GM21786 (cell line): ENCODE data around the gene ZBTB49.
"Not testable (repeated sequence)": the region's sequence is repeated elsewhere in the genome, so short reads cannot be mapped to it uniquely, and the experiment has no call there.

Source experiments
- ATAC-seq: cut with Tn5 transposase; IDR thresholded peaks from one replicate; pipeline ENCODE4 v1.9.1; 2021; ENCODE audit not compliant: unreplicated experiment

Gene ZBTB49

DNA sequence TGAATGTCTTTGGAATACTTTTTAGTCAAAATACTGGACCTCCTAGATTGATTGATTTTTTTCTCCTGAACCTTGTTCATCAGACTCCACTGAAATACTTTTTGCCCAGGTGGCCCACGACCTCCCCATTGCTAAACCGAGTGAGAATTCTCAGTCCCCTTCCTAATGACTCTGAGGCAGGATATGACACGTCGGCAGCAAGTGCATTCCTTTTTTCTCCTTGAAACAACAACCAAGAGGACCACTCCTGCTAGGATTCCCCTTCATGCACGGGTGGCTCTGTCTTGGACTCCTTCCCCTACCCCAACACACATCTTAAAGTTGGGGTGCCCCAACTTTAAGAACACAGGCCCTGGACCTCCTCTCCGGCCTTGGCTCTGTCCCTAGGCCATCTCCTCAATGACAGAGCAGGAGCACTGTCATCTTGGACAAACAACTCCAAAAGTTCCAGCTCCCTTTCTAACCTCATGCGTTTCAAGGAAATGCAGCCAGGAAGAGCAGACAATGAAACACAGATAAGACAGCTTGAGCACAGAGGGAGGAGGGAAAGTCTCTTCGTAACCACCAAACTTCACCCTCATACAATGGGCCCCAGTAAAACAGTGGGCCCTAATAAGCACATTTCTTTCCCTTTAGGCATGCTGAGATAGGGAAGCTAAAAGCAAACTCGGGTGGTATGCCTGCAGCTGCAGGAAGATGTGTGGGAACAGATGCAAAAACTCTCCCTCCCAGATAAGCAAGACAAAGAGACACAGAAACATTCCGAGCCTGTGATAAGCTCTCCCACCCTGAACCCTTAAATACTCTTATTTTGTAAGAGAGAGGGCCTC lies 33.9 kb downstream of the ZBTB49 start:
- ATAC-seq = no peak

GRCh38 chr4:4325321-4325720 lies 35.3 kb downstream of the ZBTB49 start:
- ATAC-seq = no peak

- ATAC-seq = no peak
These were observed 36.1 kb downstream of the ZBTB49 start for GRCh38 chr4:4326166-4326565.

GRCh38 chr4:4327652-4328121 lies 37.6 kb downstream of the ZBTB49 start:
- no peak for ATAC-seq

DNA sequence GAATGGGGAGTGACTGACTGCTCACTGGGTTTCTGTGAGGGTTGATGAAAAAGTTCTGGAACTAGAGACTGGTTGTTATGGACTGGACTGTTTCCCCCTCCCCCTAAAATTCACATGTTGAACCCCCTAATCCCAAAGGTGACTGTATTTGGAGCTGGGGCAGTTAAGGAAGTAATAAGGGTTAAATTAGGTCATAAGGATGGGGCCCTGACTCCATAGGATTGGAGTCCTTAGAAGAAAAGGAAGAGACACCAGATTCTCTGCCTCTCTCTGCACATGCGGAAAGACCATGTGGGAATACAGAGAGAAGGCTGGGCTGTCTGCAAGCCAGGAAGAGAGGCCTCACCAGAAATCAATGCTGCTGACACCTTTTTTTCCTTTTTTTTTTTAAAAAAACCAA lies 38.2 kb downstream of the ZBTB49 start:
- no peak for ATAC-seq

DNA sequence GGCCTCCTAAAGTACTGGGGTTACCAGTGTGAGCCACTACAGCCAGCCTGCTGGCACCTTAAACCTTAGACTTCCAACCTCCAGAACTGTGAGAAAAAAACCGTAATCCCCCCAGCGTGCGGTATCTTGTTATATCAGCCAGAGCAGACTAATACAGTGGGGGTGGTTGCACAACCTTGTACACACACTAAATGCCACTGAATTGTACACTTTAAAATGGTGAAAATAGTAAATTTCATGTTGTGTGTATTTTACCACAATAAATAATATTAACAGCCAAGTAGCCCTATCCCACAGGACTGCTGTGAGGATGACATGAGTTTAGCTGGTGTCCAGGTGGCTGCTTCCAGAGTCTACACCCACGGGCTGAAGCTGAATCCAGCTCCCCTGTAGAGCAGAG lies 38.8 kb downstream of the ZBTB49 start:
- no peak for ATAC-seq

DNA sequence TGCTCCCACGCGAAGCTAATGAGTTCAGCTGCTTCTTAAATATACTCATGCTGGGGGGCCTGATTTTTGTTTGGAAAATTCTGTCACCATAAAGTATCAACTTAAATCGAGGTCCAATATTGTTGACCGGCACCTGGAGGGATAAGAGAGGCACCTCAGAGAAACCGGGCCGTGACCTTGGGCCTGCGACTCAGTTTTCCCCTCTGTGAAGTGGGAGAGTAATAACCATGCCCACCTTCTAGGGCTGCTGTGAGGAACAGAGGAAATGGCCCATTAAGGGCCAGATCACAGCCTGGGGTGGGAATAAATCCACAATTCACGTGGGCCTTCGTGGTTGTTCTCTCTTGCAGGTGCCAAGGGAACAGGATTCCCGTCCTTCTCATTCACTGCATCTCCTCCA lies 39.4 kb downstream of the ZBTB49 start:
- ATAC-seq = no peak

DNA sequence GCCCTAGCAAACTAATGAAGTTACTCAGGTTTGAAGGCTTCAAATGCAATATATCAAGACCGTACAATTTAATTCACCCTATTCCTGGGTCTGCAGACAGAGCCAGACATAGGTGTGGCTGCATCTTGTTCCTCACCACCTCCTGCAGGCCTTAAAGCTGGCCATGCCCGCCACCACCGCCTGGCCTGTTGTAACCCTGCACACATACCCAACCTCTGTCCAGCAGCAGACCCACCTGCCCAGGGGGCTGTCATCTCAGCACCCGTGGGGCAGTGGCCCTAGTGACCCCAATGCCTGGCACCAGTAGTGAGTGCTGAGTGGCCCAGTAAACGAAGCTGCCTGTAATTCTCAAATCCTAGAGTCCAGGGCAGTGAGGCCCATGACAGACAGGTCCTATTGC lies 40.7 kb downstream of the ZBTB49 start:
- no peak for ATAC-seq

GRCh38 chr4:4332529-4332928 lies 42.5 kb downstream of the ZBTB49 start:
- ATAC-seq = no peak

DNA sequence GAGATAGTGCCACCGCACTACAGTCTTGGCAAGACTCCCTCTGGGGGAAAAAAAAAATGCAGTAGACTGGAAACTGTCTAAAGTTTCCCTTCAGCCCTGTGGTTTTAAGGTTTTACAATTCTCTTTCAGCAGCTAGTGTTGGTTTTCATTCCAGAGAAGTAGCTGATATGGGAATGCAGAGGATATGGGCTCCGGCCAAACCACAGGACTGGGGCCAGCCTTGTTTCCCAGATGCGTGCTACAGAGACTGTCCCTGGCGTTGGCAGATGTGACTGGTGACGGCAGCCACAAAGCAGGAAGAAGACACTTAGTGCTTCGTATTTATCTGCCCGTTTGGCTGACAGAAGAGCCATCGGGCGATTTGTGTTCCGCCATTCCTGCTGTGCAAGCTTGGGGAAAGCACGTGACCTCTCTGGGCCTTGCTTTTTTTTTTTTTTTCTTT lies 43.2 kb downstream of the ZBTB49 start:
- no peak for ATAC-seq

GRCh38 chr4:4334798-4335520 lies 44.9 kb downstream of the ZBTB49 start:
- peak; percentile 74 for ATAC-seq

DNA sequence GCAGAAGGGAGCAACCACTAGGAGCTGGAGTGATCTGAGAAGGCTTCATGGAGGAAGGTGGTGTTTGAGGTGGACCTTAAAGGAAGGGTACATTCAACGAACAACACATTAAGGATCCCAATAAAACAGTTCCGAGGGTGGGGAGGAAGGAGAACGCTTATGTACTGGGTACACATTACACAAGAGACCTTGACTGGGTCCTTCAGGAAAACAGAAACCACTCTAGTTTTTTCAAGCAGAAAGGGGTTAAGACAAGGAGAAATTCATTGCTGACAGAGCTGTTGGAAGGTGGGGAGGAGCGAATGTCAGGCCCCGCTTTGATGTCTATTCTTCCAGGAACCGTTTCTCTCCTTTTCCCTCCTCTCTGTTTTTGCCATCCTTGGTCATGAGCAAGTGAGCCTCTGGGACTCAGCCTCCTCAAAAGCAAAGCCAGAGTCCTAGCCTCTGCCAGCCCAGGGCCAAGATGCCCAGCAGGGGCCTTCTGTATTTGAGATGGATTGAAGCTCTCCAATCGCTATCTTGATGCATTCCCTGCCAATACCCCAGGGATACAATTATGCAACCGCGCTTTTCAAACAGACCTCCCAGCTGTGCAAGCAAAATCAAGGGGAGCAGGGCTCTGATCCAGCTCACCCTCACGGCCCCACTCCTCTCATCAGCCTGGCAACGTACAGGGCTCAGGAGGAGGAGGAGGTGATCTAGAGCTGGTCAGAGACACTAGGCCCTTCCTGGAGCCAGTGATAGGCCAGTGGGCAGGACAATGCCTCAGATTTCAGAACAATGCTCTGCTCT lies 48.4 kb downstream of the ZBTB49 start:
- no peak for ATAC-seq

GRCh38 chr4:4339504-4340085 lies 49.5 kb downstream of the ZBTB49 start:
- ATAC-seq = no peak

- no peak for ATAC-seq
These were observed 52.0 kb downstream of the ZBTB49 start for GRCh38 chr4:4341861-4342650.

DNA sequence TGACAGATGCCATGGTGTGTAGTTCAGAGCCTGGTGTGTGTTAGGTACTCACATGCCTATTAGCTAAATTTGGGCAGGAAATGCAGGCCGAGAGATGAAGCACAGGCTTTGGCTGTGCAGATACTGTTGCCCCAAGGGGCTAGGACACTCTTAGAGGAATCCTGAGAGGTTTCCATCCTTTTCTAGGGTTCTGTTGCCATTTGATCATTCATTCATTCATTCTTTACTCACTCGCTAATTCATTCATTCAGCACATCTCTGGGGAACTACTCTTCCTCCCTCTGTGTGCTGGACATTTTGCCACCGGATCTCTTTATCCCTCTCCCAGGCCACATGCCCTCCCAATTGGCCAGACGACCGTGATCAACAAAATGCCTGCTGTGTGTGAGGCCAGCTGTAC lies 53.0 kb downstream of the ZBTB49 start:
- ATAC-seq = no peak

GRCh38 chr4:4344915-4345527 lies 55.0 kb downstream of the ZBTB49 start:
- peak; percentile 86 for ATAC-seq

GRCh38 chr4:4347585-4347984 lies 57.5 kb downstream of the ZBTB49 start:
- ATAC-seq = no peak

DNA sequence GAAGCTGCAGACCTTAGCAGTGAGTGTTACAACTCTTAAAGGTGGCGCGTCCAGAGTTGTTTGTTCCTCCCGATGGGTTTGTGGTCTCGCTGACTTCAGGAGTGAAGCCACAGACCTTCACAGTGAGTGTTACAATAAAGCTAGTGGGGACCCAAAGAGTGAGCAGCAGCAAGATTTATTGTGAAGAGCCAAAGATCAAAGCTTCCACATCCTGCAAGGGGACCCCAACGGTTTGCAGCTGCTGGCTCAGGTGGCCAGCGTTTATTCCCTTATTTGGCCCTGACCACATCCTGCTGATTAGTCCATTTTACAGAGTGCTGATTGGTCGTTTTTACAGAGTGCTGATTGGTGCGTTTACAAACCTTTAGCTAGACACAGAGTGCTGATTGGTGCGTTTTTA lies 58.5 kb downstream of the ZBTB49 start:
- not testable (repeated sequence) for ATAC-seq

GRCh38 chr4:4349867-4350266 lies 59.8 kb downstream of the ZBTB49 start:
- no peak for ATAC-seq

- no peak for ATAC-seq
These were observed 60.9 kb downstream of the ZBTB49 start for GRCh38 chr4:4350909-4351308.
